LNCaP clone FGC (cell line): ENCODE measurements around the gene STRN4.

Experiments
- DNase-seq: peaks from one replicate; pipeline ENCODE4 v3.0.0-alpha.2; 2011; ENCODE audit warnings: low read depth
- H3K4me3 ChIP-seq: 2 replicates; pipeline ENCODE4 v1.5.1; 2011; ENCODE audit warnings: mild to moderate bottlenecking, low read depth, low read length, control low read depth
- TF ChIP-seq, protein P1 (sequence below): IDR thresholded peaks from 2 replicates; pipeline ENCODE4 v1.5.1; 2012; ENCODE audit warnings: mild to moderate bottlenecking; ENCODE audit not compliant: control insufficient read depth, insufficient read depth; ENCODE audit errors: extremely low read depth

STRN4 gene

DNA sequence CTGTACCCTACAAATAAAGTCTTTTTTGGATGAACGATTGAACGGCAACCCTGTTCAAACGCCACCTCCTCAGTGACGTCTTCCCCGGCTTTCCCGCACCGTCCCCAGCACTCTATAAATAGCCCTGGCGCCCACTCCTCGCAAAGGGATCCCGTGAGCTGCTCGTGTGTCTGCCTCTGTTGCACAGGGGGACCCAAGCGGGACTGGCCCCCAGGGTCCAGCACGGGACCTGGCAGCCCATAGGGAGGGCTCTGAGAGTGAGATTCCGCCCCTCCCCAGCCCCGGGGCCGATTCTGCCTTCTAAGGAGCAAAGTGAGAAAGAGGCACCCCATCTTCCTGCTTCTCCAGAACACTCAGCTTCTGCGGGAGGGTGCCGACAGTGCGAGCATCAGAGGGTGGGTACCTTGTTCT, 8.5 kb downstream of the STRN4 start:
- no peak for DNase-seq
- TF ChIP-seq, protein P1, sequence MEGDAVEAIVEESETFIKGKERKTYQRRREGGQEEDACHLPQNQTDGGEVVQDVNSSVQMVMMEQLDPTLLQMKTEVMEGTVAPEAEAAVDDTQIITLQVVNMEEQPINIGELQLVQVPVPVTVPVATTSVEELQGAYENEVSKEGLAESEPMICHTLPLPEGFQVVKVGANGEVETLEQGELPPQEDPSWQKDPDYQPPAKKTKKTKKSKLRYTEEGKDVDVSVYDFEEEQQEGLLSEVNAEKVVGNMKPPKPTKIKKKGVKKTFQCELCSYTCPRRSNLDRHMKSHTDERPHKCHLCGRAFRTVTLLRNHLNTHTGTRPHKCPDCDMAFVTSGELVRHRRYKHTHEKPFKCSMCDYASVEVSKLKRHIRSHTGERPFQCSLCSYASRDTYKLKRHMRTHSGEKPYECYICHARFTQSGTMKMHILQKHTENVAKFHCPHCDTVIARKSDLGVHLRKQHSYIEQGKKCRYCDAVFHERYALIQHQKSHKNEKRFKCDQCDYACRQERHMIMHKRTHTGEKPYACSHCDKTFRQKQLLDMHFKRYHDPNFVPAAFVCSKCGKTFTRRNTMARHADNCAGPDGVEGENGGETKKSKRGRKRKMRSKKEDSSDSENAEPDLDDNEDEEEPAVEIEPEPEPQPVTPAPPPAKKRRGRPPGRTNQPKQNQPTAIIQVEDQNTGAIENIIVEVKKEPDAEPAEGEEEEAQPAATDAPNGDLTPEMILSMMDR = no peak
- no peak overlapping the region for H3K4me3 ChIP-seq

GRCh38 chr19:46737298-46737654, 9.0 kb downstream of the STRN4 start:
- H3K4me3 ChIP-seq = no peak overlapping the region
- TF ChIP-seq, protein P1 = no peak
- DNase-seq = no peak

DNA sequence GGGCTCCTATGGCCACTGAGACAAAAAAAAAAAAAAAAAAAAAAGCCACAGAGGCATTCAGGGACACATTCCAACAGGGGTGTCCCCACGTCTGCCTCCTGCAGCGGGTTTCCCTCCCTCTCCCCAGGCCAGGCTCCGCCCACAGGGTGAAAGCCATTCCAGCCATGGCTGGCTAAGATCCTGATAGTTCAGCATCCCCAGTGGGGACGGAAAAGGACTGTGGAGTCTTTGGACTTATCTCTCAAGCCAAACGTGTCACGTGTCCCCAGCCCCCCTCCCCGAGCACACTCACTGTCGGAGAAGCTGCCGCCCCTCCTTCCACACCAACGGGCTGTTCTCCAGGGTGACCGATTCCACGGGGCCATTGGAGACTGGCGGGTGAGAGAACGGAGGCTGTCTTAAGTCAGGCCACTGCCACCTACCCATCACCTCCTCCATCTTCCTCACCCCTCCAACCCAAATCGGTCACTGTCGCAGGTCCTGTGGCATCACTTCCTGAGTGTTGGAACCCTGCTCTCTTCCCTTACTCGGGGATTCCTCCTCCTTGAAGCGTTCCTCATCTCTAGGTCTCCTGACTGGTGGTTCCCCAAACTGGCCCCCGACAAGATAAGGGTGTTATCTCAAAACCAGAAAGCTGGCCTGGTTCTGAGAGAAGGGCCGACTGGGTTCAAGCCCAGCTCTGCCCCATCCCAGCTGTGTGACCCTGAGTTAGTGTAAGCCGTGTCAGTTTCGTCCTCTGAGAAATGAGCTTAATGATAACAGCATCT, 9.5 kb downstream of the STRN4 start:
- TF ChIP-seq, protein P1 = no peak
- no peak for DNase-seq
- no peak overlapping the region for H3K4me3 ChIP-seq

GRCh38 chr19:46733690-46734292, 12.5 kb downstream of the STRN4 start:
- TF ChIP-seq, protein P1 = no peak
- no peak overlapping the region for H3K4me3 ChIP-seq
- no peak for DNase-seq

DNA sequence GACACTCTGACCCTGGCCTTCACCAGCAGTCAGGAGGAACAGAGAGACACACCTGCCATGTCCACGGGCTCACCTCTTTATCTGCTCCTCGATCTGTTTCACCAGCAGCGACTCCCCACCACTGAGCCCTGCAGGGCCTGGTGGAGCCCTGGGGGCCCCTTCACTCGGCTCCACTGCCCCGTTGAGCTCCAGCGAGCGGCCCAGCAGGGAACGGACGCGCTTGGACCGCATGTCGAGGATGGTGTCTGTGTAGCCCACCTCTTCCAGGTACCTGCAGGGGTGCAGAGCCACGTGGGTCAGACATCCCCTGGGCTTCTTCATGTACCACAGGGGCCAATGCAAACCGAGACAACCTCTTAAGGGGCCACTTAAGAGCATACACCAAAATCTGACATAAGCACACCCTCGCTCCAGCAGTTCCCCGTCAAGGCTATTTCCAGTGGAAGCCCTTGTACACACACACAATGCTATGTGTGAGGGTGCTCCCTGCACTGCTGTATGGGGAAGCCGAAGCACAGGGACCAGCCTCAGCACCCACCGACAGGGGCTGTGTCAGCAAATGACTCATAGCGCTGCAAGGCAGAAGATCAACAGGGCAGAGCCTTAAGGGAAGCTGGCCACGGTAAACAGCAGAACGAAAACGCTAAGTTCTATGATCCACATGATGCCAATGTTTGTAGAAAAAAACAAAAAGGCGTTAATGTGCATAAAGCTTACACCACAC, 13.1 kb downstream of the STRN4 start:
- no peak for DNase-seq
- TF ChIP-seq, protein P1 = no peak
- no peak overlapping the region for H3K4me3 ChIP-seq

DNA sequence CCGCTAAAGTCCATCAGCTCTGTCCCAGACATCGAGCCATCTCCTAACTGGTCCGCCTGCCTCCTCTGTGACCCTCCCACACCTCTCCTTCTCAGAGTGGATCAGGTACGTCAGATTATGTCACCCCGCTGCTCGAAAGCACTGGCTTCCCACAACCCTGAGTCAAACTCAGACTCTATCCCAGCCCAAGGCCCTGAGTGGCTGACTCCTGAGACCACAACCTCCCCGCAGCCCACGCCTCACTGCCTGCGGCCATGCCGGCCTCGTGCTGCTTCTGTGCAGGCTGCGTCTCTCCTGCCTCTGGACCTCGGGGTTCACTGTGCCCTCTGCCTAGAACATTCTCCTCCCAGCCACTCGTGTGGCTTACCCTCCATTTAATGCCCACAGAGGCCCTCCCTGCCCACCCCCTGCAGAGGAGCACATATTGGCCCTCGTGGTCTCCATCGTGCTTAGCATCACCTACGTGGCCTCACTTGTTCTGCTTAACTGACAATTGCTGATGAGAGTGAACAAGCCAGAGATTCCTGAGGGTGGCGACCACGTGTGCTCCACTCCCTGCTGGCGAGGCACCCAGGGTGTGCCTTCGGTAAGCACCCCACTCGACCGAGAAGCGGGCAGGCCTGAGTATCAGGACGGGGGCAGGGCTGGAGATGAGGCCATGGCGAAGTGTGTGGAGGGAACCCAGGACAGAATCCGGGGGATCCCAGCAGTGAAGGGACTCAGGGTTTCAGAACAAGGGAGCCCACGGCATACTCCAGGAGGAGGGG, 13.9 kb downstream of the STRN4 start:
- H3K4me3 ChIP-seq = no peak overlapping the region
- DNase-seq = no peak
- TF ChIP-seq, protein P1 = no peak
